Mammary epithelial cell (primary cell): ENCODE results near the gene TCOF1.

Experiments
- EZH2 ChIP-seq: IDR thresholded peaks from 2 replicates; pipeline ENCODE4 v1.6.1; 2012; ENCODE audit warnings: low read length, inconsistent platforms, borderline replicate concordance
- TF ChIP-seq, protein P1 (sequence below), 2 donors: IDR thresholded peaks in 1 of 2; conservative IDR thresholded peaks in 1 of 2; 2 replicates each; pipeline ENCODE4 v1.5.1; 2011 to 2012; ENCODE audit warnings: inconsistent platforms in 2 of 2, low read length in 2 of 2, mild to moderate bottlenecking in 2 of 2, control low read depth in 1 of 2, low read depth in 1 of 2; ENCODE audit not compliant: insufficient read depth in 1 of 2; ENCODE audit errors: extremely low read depth in 1 of 2

DNA sequence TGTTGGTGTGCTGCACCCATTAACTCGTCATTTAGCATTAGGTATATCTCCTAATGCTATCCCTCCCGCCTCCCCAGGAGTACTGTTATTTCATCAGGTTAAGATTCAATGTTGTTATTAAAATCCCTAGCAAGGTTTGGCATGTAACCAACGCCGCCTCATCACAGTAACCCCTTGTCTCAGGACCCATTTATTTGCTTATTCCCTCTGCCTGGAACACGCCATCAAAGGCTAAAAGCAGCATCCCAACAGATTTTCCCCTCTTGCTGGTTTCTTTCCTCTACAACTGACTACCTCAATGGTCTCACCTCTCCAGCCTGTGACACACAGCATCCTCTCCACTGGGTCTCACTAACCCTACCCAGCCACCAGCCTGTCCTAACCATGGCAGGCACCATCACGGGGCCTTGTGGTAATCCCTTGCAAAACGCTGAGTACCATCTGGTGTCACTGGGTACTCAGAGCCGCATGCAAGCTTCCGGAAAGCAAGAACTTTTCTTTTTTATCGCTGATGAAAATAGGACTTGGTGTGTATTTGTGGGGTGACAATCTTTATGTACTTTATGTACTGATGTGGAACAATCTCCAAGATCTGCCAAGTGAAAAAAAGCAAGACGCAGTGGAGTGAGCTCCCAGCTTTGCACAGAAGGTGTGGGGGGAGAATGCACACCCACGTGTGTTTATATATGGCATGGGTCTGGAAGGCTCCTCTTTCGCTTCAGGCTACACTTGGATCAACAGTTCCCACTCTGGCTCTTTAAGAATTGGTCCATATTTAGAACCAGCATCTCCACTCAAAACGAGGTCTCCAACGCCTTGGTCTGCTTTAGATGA is 86.0 kb downstream of the TCOF1 start:
- TF ChIP-seq, protein P1, sequence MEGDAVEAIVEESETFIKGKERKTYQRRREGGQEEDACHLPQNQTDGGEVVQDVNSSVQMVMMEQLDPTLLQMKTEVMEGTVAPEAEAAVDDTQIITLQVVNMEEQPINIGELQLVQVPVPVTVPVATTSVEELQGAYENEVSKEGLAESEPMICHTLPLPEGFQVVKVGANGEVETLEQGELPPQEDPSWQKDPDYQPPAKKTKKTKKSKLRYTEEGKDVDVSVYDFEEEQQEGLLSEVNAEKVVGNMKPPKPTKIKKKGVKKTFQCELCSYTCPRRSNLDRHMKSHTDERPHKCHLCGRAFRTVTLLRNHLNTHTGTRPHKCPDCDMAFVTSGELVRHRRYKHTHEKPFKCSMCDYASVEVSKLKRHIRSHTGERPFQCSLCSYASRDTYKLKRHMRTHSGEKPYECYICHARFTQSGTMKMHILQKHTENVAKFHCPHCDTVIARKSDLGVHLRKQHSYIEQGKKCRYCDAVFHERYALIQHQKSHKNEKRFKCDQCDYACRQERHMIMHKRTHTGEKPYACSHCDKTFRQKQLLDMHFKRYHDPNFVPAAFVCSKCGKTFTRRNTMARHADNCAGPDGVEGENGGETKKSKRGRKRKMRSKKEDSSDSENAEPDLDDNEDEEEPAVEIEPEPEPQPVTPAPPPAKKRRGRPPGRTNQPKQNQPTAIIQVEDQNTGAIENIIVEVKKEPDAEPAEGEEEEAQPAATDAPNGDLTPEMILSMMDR (conservative IDR thresholded peaks at IDR 0.05 in 1 of 2, IDR thresholded peaks at IDR 0.05 in 1 of 2; ENCODE audit: extremely low read depth in 1 of 2, insufficient read depth in 1 of 2, low read depth in 1 of 2, low read length in 2 of 2), result no peak
- no peak for TF ChIP-seq EZH2
